WI38 (cell line): ENCODE results near the gene AMPH.

Experiments used
- H3K4me3 ChIP-seq: 2 replicates; pipeline ENCODE4 v1.5.1; 2011; ENCODE audit warnings: low read depth, mild to moderate bottlenecking, control low read depth, low read length
- TF ChIP-seq, protein P1 (sequence below): IDR thresholded peaks from 2 replicates; pipeline ENCODE4 v1.5.1; 2012; ENCODE audit warnings: low read depth, mild to moderate bottlenecking, control low read depth, low read length

The AMPH gene

DNA sequence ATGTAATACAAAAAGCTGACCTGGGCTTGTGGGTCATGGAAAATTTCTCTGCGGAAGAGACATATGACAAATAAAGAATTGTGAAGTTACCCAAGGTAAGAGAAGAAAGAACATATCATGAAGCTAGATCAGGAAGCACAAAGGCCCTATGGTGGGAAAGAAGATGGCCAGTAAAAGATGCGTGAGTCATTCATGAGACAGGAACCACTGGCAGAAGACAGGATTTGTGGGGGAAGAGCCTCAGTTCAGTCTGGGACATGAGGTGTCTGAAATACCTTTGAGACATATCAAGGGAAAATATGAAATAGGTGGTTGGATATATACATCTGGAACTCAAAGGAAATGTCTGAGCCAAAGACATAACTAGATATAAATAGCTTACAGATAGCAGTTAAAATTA, 27.7 kb upstream of the AMPH start:
- TF ChIP-seq, protein P1, sequence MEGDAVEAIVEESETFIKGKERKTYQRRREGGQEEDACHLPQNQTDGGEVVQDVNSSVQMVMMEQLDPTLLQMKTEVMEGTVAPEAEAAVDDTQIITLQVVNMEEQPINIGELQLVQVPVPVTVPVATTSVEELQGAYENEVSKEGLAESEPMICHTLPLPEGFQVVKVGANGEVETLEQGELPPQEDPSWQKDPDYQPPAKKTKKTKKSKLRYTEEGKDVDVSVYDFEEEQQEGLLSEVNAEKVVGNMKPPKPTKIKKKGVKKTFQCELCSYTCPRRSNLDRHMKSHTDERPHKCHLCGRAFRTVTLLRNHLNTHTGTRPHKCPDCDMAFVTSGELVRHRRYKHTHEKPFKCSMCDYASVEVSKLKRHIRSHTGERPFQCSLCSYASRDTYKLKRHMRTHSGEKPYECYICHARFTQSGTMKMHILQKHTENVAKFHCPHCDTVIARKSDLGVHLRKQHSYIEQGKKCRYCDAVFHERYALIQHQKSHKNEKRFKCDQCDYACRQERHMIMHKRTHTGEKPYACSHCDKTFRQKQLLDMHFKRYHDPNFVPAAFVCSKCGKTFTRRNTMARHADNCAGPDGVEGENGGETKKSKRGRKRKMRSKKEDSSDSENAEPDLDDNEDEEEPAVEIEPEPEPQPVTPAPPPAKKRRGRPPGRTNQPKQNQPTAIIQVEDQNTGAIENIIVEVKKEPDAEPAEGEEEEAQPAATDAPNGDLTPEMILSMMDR, result no peak
- no peak overlapping the region for H3K4me3 ChIP-seq

DNA sequence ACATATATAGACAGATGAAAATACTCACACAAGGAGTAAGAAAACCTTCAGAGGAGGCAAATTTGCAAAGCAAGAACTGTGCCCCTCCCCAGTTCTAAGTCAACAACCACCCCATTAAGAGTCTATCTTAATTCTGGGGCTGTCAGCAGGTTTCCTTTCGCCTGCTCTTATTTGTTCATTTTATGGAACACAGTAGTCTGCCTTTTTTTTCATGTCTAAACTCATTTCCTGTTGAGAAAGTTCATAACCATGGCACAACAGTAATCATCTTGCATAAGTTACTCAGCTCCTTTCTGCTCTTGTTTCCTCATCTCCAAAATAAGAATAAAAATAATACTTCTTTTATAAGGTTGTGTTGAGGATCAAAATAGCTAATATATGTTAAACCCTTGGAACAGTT, 25.8 kb upstream of the AMPH start:
- H3K4me3 ChIP-seq, result no peak overlapping the region
- TF ChIP-seq, protein P1, result no peak

DNA sequence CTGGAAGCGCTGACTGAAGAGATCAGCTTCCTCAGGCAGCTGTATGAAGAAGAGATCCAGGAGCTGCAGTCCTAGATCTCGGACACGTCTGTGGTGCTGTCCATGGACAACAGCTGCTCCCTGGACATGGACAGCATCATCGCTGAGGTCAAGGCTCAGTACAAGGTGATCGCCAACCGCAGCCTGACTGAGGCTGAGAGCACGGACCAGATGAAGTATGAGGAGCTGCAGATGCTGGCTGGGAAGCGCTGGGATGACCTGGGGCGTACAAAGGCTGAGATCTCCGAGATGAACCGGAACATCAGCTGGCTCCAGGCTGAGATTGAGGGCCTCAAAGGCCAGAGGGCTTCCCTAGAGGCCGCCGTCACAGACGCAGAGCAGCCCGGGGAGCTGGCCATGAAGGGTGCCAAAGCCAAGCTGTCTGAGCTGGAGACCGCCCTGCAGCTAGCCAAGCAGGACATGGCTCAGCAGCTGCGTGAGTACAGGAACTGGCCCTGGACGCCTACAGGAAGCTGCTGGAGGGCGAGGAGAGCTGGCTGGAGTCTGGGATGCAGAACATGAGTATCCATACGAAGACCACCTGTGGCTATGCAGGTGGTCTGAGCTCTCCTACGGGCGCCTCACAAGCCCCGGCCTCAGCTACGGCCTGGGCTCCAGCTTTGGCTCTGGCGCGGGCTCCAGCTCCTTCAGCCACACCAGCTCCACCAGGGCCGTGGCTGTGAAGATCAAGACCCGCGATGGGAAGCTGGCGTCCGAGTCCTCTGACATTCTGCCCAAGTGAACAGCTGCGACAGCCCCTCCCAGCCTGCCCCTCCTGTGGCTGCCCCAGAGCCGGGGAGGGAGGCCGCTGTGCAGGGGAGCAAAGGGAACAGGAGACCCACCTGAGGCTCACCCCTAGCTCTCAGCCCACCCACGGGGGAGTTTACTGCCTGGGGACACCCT, 24.9 kb upstream of the AMPH start:
- TF ChIP-seq, protein P1, result no peak
- no peak overlapping the region for H3K4me3 ChIP-seq

DNA sequence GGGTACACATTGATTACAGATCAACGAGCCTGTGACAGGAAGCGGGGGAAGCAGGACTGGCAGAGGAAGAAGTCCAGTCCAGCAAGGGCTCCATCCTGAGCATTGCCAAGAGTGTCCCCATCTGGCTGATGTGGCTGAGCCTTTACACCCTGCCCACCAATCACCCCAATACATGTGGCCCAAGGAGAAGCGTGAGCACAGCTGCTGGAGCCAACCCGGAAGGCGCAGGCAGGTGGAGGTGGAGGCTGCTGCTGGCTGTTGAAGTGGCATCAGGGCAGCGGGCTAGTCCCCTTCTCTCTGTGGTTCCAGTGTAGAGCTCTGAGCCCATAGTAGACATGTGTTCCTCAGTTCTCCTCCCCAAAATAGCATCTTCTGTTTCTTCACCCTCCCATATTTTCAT, 6.8 kb upstream of the AMPH start:
- no peak overlapping the region for H3K4me3 ChIP-seq
- TF ChIP-seq, protein P1, result no peak

DNA sequence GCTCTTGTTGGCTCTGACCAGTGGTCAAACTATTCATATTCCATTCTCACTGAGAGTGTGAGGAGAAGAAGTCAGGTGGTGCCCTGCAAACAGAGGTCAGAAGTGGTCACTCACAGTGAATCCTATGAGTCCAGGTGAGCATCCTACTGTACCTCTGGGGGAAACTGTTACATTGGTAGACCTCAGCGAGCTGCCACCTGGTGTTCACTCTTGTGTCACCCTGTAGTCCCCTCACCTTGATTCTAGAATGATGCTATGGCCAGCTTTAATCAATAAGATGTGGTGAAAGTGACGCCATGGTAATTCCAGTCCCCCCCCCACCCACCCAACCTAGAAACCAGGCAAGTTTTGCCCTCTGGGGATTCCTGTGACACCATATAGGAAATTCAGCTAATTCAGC, 1.2 kb upstream of the AMPH start:
- no peak overlapping the region for H3K4me3 ChIP-seq
- TF ChIP-seq, protein P1, result no peak

DNA sequence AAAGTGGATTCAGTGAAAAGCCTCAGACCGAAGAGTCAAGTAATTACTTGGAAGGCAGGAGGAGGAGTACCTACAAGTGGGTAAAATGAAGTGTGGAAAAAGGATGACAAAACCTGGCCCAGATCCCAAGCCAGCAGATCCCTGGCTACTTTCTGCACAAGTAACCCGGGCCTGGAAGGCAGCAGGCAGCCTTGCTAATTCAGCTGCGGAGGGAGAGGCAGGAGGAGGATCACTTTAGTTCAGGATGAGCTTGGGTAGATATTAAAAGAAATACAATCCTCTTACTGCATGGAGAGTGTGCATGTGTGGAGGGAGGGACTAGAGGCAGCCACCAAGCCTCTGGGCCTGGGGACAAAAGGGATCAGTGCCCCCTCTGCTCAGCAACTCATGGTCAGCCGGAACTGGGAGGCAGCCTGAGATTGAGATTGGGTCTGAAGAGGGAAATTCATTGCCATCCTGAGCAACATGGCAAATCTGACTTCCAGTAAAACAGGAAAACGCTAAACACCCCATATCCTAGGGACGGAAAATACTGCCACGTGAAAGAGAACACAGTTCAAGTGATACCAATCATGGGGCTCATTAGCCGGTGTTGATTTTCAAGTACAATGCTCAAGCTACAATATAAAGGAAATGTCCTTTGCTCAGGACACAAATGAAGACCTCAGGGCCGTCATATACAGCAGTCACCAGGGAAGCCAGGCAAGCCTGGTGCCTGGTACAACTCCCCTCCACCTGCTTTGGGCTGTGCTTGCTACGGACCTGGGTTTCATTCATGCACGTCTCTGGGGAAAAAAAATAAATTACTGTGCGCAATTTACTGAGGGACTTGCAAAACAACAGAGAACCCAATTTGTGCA, 1.3 kb downstream of the AMPH start:
- H3K4me3 ChIP-seq, result no peak overlapping the region
- TF ChIP-seq, protein P1, result no peak
